GM12874 (cell line): Measurements from ENCODE around the gene KLHL29.

Experiments used
- TF ChIP-seq, protein P1 (sequence below): IDR thresholded peaks from 2 replicates; pipeline ENCODE4 v1.5.1; 2011; ENCODE audit warnings: low read depth, mild to moderate bottlenecking, control low read depth, low read length, moderate library complexity; ENCODE audit not compliant: insufficient read depth

KLHL29 gene

GRCh38 chr2:23687214-23687613 is 302.2 kb downstream of the KLHL29 start:
- TF ChIP-seq, protein P1, sequence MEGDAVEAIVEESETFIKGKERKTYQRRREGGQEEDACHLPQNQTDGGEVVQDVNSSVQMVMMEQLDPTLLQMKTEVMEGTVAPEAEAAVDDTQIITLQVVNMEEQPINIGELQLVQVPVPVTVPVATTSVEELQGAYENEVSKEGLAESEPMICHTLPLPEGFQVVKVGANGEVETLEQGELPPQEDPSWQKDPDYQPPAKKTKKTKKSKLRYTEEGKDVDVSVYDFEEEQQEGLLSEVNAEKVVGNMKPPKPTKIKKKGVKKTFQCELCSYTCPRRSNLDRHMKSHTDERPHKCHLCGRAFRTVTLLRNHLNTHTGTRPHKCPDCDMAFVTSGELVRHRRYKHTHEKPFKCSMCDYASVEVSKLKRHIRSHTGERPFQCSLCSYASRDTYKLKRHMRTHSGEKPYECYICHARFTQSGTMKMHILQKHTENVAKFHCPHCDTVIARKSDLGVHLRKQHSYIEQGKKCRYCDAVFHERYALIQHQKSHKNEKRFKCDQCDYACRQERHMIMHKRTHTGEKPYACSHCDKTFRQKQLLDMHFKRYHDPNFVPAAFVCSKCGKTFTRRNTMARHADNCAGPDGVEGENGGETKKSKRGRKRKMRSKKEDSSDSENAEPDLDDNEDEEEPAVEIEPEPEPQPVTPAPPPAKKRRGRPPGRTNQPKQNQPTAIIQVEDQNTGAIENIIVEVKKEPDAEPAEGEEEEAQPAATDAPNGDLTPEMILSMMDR, result no peak

GRCh38 chr2:23687713-23688112 is 302.7 kb downstream of the KLHL29 start:
- TF ChIP-seq, protein P1, result no peak

GRCh38 chr2:23688486-23689130 is 303.6 kb downstream of the KLHL29 start:
- TF ChIP-seq, protein P1, result no peak

DNA sequence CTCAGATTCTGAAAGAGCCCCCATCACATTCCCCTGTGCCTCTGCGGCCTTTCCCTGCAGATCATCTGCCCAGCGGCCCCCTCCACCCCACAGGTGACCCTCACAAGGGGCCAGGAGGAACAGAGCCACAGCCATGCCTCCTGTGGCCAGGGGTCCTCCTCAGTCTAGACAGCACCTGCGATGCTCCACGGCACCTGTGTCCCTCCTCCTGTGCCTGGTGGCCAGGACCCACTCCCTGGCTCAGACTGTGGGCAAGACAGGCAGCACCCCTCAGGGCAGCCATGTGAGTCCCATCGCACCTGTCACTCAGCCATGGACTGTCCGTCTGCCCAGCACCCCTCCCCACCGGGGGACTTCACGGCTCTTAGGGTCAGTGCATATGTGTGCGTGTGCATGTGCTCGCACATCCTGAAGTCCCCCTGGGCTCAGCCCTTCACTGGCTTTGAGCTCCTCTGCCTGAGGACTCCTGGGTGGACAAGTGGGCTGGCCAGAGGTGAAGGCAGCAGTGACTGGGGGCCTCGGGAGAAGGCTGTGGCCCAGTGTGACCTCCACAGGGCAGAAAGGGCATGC is 304.2 kb downstream of the KLHL29 start:
- TF ChIP-seq, protein P1, result no peak

GRCh38 chr2:23689891-23690290 is 304.9 kb downstream of the KLHL29 start:
- TF ChIP-seq, protein P1, result no peak

- TF ChIP-seq, protein P1, result no peak
These were observed 305.6 kb downstream of the KLHL29 start for GRCh38 chr2:23690421-23691105.

DNA sequence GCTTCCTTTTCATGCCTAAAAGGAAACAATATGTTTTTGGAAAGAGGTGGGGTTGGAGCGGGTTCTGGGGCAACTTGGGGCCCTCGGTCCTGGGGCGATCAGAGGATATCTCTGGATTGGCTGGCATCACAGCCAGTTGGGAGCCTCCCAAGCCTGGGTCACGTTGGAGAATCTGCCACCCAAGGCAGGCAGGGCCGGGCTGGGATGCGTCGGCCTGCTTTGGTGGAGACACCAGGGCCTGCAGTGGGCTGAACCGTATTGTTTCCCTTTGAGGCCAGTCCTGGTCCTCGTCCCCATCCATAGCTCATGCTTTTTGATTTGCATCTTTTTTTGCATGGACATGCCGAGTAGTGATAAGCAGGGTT is 306.1 kb downstream of the KLHL29 start:
- TF ChIP-seq, protein P1, result no peak
